Smooth muscle cell (in vitro differentiated cells): Measurements from ENCODE around the gene ECEL1. TPM values are rescaled to one million over a fixed set of nuclear protein-coding genes. Genes with fewer than 3 reads are reported as not detected.
"Not testable (repeated sequence)": the region's sequence is repeated elsewhere in the genome, so short reads cannot be mapped to it uniquely, and the experiment has no call there.

ENCODE experiments used
- DNase-seq: peaks from one replicate; lab custom pipeline; 2025; ENCODE audit not compliant: unreplicated experiment; lab: John Stamatoyannopoulos, UW
- H2AFZ ChIP-seq: fragments of 200-600 bp; sonication (generic); 2 replicates; pipeline ENCODE4 v1.6.0; 2016; ENCODE audit warnings: antibody characterized with exemption, low read depth, mild to moderate bottlenecking
- H3F3A ChIP-seq: fragments of 200-600 bp; sonication (generic); 2 replicates; pipeline ENCODE4 v1.6.0; 2017; ENCODE audit warnings: antibody characterized with exemption, low read depth
- H3K27ac ChIP-seq: fragments of 200-600 bp; sonication (generic); 2 replicates; pipeline ENCODE4 v1.5.1; 2016; ENCODE audit warnings: low read depth, mild to moderate bottlenecking
- H3K27me3 ChIP-seq: fragments of 200-600 bp; sonication (generic); 2 replicates; pipeline ENCODE4 v1.6.1; 2016; ENCODE audit warnings: low read depth, mild to moderate bottlenecking
- H3K36me3 ChIP-seq: fragments of 200-600 bp; sonication (generic); 2 replicates; pipeline ENCODE4 v1.5.1; 2016; ENCODE audit warnings: low read depth
- H3K4me1 ChIP-seq: fragments of 200-600 bp; sonication (generic); 2 replicates; pipeline ENCODE4 v1.5.1; 2016; ENCODE audit warnings: low read depth
- H3K4me2 ChIP-seq: fragments of 200-600 bp; sonication (generic); 2 replicates; pipeline ENCODE4 v1.6.0; 2016; ENCODE audit warnings: mild to moderate bottlenecking
- H3K4me3 ChIP-seq: fragments of 200-600 bp; sonication (generic); 2 replicates; pipeline ENCODE4 v1.5.1; 2016; ENCODE audit warnings: mild to moderate bottlenecking
- H3K79me2 ChIP-seq: fragments of 200-600 bp; sonication (generic); 2 replicates; pipeline ENCODE4 v1.6.0; 2016; ENCODE audit warnings: low read depth, mild to moderate bottlenecking
- H3K9ac ChIP-seq: fragments of 200-600 bp; sonication (generic); 2 replicates; pipeline ENCODE4 v1.6.0; 2016; ENCODE audit warnings: low read depth
- H3K9me3 ChIP-seq: fragments of 200-600 bp; sonication (generic); replicated peaks from 2 replicates; pipeline ENCODE4 v1.5.1; 2016; ENCODE audit warnings: low read depth
- H4K20me1 ChIP-seq: fragments of 200-600 bp; sonication (generic); 2 replicates; pipeline ENCODE4 v1.6.0; 2016; ENCODE audit warnings: low read depth
- CTCF ChIP-seq: fragments of 200-600 bp; sonication (generic); IDR thresholded peaks from 2 replicates; pipeline ENCODE4 v1.5.1; 2017; ENCODE audit warnings: borderline replicate concordance, mild to moderate bottlenecking, antibody characterized with exemption; ENCODE audit not compliant: insufficient read depth, poor library complexity, severe bottlenecking
- WGBS: methylation state at CpG from one replicate; pipeline ENCODE4 v1.1.7; 2016; ENCODE audit warnings: low lambda C conversion rate; 5-methylcytosine and 5-hydroxymethylcytosine counted together
- polyA plus RNA-seq: library from polyadenylated mRNA; unstranded; fragments of >200 nt; fragmentation: Nextera tagmentation; extraction: Ambion mirVana; gene quantifications from 2 replicates; pipeline ENCODE4 v1.2.1, GENCODE V29; 2016
- total RNA-seq: library from RNA; depleted of rRNA; stranded (reverse); fragments of >200 nt; gene quantifications from 2 replicates; pipeline ENCODE4 v1.2.3, GENCODE V29; 2014

Gene ECEL1
- total and polyA plus RNA-seq, 2 experiments from 2014 or later = not detected

- Histone ChIP-seq H3K4me1 (no peaks in the 10 kb centered on the region), H3F3A (no peaks in the 10 kb centered on the region), H3K9ac (no peak overlapping the region), H3K79me2 (no peaks in the 10 kb centered on the region), H3K9me3 (no peaks in the 10 kb centered on the region), H2AFZ (no peak overlapping the region), H3K4me2 (no peak overlapping the region), H3K27ac (no peak overlapping the region), H3K36me3 (no peaks in the 10 kb centered on the region), H3K27me3 (no peaks in the 10 kb centered on the region), H4K20me1 (no peaks in the 10 kb centered on the region), H3K4me3 (no peak overlapping the region)
- peak; percentile 56 for TF ChIP-seq CTCF
- WGBS = 85% methylated on average over 21 of the region's 21 CpGs
- DNase-seq = no peak
Observed at GRCh38 chr2:232444409-232445148, 43.1 kb downstream of the ECEL1 start.

GRCh38 chr2:232443669-232444408 lies 43.8 kb downstream of the ECEL1 start:
- H2AFZ ChIP-seq, DNase-seq, H3K9me3 ChIP-seq, H3K36me3 ChIP-seq, H3K27ac ChIP-seq, H3K79me2 ChIP-seq, H4K20me1 ChIP-seq, H3K4me2 ChIP-seq, H3K4me3 ChIP-seq, H3K9ac ChIP-seq, H3F3A ChIP-seq, H3K4me1 ChIP-seq, H3K27me3 ChIP-seq: not testable (repeated sequence)
- WGBS = 91% methylated on average over 15 of the region's 21 CpGs

DNA sequence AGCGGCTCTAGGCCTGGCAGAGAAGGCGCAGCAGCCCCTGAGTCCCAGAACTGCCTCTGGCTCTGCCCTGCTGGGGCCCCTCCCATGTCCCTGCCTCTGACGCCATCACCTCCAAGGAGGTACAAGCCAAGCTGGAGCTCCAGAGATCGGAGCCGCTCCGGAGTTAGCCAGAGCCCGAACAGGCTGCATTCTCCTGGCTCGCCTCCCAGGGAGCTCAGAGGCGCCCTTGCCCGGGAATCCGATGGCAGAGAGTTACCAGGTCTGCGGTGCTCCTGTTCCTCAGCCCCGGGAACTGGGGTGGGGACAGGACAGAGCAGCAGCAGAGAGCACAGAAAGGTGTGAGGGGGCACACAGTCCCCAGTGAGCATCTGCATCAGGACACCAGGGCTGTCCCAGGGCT lies 44.6 kb downstream of the ECEL1 start:
- H2AFZ ChIP-seq, H3K9ac ChIP-seq, H3K79me2 ChIP-seq, H3K4me3 ChIP-seq, H3K36me3 ChIP-seq, H3K9me3 ChIP-seq, H3K4me2 ChIP-seq, H3K27me3 ChIP-seq, H3F3A ChIP-seq, H4K20me1 ChIP-seq, DNase-seq, H3K4me1 ChIP-seq, H3K27ac ChIP-seq: not testable (repeated sequence)
- WGBS = 89% methylated on average over 10 of the region's 13 CpGs

GRCh38 chr2:232442431-232442830 lies 45.2 kb downstream of the ECEL1 start:
- H3K36me3 ChIP-seq, H3K4me2 ChIP-seq, H3K4me3 ChIP-seq, H3F3A ChIP-seq, DNase-seq, H3K9me3 ChIP-seq, H3K27ac ChIP-seq, H3K9ac ChIP-seq, H4K20me1 ChIP-seq, H3K4me1 ChIP-seq, H2AFZ ChIP-seq, H3K27me3 ChIP-seq, H3K79me2 ChIP-seq: not testable (repeated sequence)
- 89% methylated on average over 13 of the region's 13 CpGs for WGBS

DNA sequence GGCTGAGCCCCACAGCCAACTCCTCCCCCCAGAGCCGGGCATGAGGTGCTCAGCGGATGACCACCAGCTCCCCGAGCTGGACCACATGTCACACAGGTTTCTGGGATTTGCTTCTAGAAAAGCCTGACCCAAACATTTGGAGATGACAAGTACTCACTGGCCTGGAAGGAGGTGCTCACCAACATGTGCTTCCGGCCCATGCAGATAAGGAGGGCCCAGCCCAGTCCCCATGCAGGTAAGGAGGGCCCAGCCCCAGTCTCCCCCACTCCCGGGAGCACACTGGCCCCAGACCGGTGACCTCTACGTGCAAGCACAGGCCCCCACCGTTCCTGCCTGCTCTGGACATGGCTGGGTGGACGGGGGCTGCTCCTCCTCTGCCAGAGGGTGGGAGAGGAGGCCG lies 45.7 kb downstream of the ECEL1 start:
- H4K20me1 ChIP-seq, H3K9ac ChIP-seq, H3K79me2 ChIP-seq, H3K27ac ChIP-seq, H3K4me3 ChIP-seq, H3K4me2 ChIP-seq, H2AFZ ChIP-seq, H3K27me3 ChIP-seq, H3F3A ChIP-seq, H3K36me3 ChIP-seq, H3K9me3 ChIP-seq, DNase-seq, H3K4me1 ChIP-seq: not testable (repeated sequence)
- WGBS = 87% methylated on average over 9 of the region's 10 CpGs
